HG02973 (cell line): ENCODE measurements around the gene INSR.
"Not testable (repeated sequence)": the region's sequence is repeated elsewhere in the genome, so short reads cannot be mapped to it uniquely, and the experiment has no call there.

Experiments
- ATAC-seq: cut with Tn5 transposase; IDR thresholded peaks from one replicate; pipeline ENCODE4 v1.9.1; 2021; ENCODE audit warnings: moderate library complexity; ENCODE audit not compliant: unreplicated experiment

INSR gene

GRCh38 chr19:7225741-7226140 is 68.5 kb downstream of the INSR start:
- no peak for ATAC-seq

- ATAC-seq: no peak
Observed at GRCh38 chr19:7224995-7225394, 69.2 kb downstream of the INSR start.

GRCh38 chr19:7224209-7224686 is 70.0 kb downstream of the INSR start:
- no peak for ATAC-seq

GRCh38 chr19:7223429-7223828 is 70.8 kb downstream of the INSR start:
- ATAC-seq: no peak

- no peak for ATAC-seq
Observed at GRCh38 chr19:7219056-7219455, 75.2 kb downstream of the INSR start.

GRCh38 chr19:7217861-7218260 is 76.4 kb downstream of the INSR start:
- ATAC-seq: no peak

- ATAC-seq: no peak
Observed at GRCh38 chr19:7216373-7216902, 77.8 kb downstream of the INSR start.

GRCh38 chr19:7215176-7215575 is 79.0 kb downstream of the INSR start:
- no peak for ATAC-seq

GRCh38 chr19:7214324-7215089 is 79.7 kb downstream of the INSR start:
- no peak for ATAC-seq

- no peak for ATAC-seq
Observed at GRCh38 chr19:7213628-7214323, 80.4 kb downstream of the INSR start.

- no peak for ATAC-seq
Observed at GRCh38 chr19:7211191-7211951, 82.8 kb downstream of the INSR start.

GRCh38 chr19:7210359-7210758 is 83.9 kb downstream of the INSR start:
- no peak for ATAC-seq

- ATAC-seq: not testable (repeated sequence)
Observed at GRCh38 chr19:7209597-7210325, 84.5 kb downstream of the INSR start.

GRCh38 chr19:7209036-7209435 is 85.2 kb downstream of the INSR start:
- not testable (repeated sequence) for ATAC-seq

- ATAC-seq: no peak
Observed at GRCh38 chr19:7203332-7203731, 90.9 kb downstream of the INSR start.

GRCh38 chr19:7202888-7203287 is 91.3 kb downstream of the INSR start:
- ATAC-seq: no peak

GRCh38 chr19:7200736-7201135 is 93.5 kb downstream of the INSR start:
- ATAC-seq: no peak

GRCh38 chr19:7199613-7200533 is 94.3 kb downstream of the INSR start:
- no peak for ATAC-seq
